ENCODE results near the gene UGT1A10.

Gene UGT1A10

DNA sequence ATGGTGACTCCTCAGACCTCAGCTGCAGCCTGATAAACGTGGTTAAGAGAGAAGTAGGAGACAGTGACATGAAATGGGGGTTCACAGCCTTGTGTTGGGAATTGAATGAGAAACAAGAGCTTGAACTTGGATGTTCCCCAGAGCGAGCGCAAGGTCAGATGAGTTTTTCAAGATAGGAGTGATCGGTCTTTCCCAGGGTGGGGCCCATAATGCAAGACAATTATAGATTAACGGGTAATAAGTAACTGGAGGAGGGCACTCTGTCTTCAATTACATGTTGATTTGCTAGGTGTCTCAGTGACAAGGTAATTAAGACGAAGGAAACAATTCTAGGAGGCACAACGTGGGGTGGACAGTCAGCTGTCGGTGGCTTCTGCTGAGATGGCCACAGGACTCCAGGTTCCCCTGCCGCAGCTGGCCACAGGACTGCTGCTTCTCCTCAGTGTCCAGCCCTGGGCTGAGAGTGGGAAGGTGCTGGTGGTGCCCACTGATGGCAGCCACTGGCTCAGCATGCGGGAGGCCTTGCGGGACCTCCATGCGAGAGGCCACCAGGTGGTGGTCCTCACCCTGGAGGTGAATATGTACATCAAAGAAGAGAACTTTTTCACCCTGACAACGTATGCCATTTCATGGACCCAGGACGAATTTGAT is 76.5 kb downstream of the UGT1A10 start, which contains the start of gene UGT1A5:
TSS of gene UGT1A5 (plus strand) at position 297 of the 651 bp plus-strand sequence. CDS start at position 382, 85 bp downstream.
- no peak for TF ChIP-seq CTCF (IDR thresholded peaks at IDR 0.05)

GRCh38 chr2:233713262-233713615 is 77.0 kb downstream of the UGT1A10 start:
- TF ChIP-seq CTCF (IDR thresholded peaks at IDR 0.05): no peak

DNA sequence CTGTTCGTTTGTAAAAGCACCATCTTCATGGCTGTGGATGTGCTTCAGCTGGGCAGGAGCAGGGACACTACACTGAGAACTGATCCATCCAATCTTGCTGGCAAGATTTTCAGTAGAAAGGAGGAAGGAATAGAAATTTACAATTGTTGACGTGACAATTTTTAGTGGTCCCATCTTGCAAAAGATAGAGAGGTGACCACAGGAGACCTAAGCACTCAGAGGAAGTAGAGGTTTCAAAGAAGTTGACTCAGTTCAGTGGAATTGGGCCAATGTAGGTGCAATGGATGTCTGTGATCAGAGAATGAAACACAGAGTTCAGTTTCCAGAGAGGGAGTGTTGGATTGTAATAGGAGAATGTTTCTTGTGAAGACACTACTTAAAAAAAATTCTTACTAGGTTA is 77.9 kb downstream of the UGT1A10 start:
- no peak for TF ChIP-seq CTCF (IDR thresholded peaks at IDR 0.05)

GRCh38 chr2:233718552-233718951 is 82.3 kb downstream of the UGT1A10 start, which contains the start of gene UGT1A4:
Gene UGT1A4 (plus strand): TSS chr2:233718736. CDS start chr2:233718821, 85 bp downstream.
- no peak for TF ChIP-seq CTCF (IDR thresholded peaks at IDR 0.05)

DNA sequence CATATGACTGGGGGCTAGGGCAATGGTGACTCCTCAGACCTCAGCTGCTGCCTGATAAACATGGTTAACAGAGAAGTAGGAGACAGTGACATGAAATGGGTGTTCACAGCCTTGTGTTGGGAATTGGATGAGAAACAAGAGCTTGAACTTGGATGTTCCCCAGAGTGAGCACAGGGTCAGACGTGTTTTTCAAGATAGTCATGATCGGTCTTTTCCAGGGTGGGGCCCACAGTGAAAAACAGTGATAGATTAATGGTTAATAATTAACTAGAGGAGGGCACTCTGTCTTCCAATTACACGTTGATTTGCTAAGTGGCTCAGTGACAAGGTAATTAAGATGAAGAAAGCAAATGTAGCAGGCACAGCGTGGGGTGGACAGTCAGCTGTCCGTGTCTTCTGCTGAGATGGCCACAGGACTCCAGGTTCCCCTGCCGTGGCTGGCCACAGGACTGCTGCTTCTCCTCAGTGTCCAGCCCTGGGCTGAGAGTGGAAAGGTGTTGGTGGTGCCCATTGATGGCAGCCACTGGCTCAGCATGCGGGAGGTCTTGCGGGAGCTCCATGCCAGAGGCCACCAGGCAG is 92.6 kb downstream of the UGT1A10 start, which contains the start of gene UGT1A3:
TSS of gene UGT1A3 (plus strand) at position 320 of the 579 bp plus-strand sequence. CDS start at position 405, 85 bp downstream.
- TF ChIP-seq CTCF (IDR thresholded peaks at IDR 0.05): no peak

DNA sequence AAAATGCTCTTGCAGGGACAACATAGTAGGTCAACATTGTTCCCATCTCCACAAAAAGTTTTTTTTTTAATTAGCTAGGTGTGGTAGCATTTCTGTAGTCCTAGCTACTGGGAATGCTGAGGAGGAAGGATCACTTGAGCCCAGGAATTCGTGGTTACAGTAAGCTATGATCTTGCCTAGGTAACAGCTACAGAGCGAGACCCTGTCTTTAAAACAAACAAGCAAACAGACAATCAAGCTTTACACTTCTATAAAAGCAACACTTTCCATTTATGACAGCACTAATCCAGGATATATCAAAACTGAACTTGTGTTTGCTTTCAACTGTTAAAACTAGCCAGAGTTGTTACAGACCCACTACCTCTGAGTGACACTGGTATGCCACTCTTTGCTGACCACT is 104.6 kb downstream of the UGT1A10 start:
- no peak for TF ChIP-seq CTCF (IDR thresholded peaks at IDR 0.05)

- no peak for TF ChIP-seq CTCF (IDR thresholded peaks at IDR 0.05)
Measured at GRCh38 chr2:233743464-233744259, 107.4 kb downstream of the UGT1A10 start.
